K562 (cell line): ENCODE measurements around the gene HDAC10. TPM values are rescaled to one million over a fixed set of nuclear protein-coding genes. Genes with fewer than 3 reads are reported as not detected.

ENCODE experiments used
- BRCA1 ChIP-seq, 2 experiments: fragments of 450-650 bp in 1 of 2; sonication (generic) in 1 of 2; formaldehyde crosslinking in 1 of 2; IDR thresholded peaks; 2 replicates each; pipeline versions ENCODE4 v1.5.0 to v1.6.1; 2017 to 2020; ENCODE audit warnings: mild to moderate bottlenecking in 1 of 2, missing genetic modification reagents in 1 of 2
- DIDO1 ChIP-seq: fragments of 450-650 bp; IDR thresholded peaks from 2 replicates; pipeline ENCODE4 v1.6.1; 2016; ENCODE audit warnings: low read depth, missing biosample characterization, missing genetic modification characterization
- FOXA3 ChIP-seq, 2 experiments: fragments of 450-650 bp in 1 of 2; sonication (generic) in 1 of 2; formaldehyde crosslinking; IDR thresholded peaks in 1 of 2; conservative IDR thresholded peaks in 1 of 2; 2 replicates each; pipeline versions ENCODE4 v1.4.0 to v1.8.0; 2020 to 2022; ENCODE audit warnings: mild to moderate bottlenecking in 2 of 2, missing genetic modification reagents in 1 of 2
- FOXK2 ChIP-seq, 2 experiments: fragments of 450-650 bp; IDR thresholded peaks in 1 of 2; conservative IDR thresholded peaks in 1 of 2; 2 replicates each; pipeline ENCODE4 v1.6.1; 2016; ENCODE audit warnings: low read depth in 2 of 2, mild to moderate bottlenecking in 1 of 2
- GABPB1 ChIP-seq: sonication (generic); formaldehyde crosslinking; IDR thresholded peaks from 2 replicates; pipeline ENCODE4 v1.8.0; 2022; ENCODE audit warnings: mild to moderate bottlenecking, missing genetic modification reagents
- HDAC1 ChIP-seq, 2 experiments: fragments of 450-650 bp; IDR thresholded peaks; 2 replicates each; pipeline ENCODE4 v1.6.1; 2016 to 2017; ENCODE audit warnings: inconsistent platforms in 1 of 2, mild to moderate bottlenecking in 1 of 2, moderate library complexity in 1 of 2
- KDM5B ChIP-seq: fragments of 200-600 bp; sonication (generic); IDR thresholded peaks from 2 replicates; pipeline ENCODE4 v1.6.1; 2012; ENCODE audit warnings: low read depth, mild to moderate bottlenecking, moderate library complexity, low read length, control low read depth, inconsistent platforms; ENCODE audit not compliant: insufficient replicate concordance
- MBD2 ChIP-seq: sonication (generic); IDR thresholded peaks from 2 replicates; pipeline ENCODE4 v1.6.1; 2016; ENCODE audit warnings: low read depth, borderline replicate concordance
- MCM3 ChIP-seq: fragments of 450-650 bp; IDR thresholded peaks from 2 replicates; pipeline ENCODE4 v1.6.1; 2016
- MCM7 ChIP-seq, 2 experiments: fragments of 450-650 bp; IDR thresholded peaks; 2 replicates each; pipeline ENCODE4 v1.6.1; 2016 to 2018
- POLR2B ChIP-seq: fragments of 450-650 bp; IDR thresholded peaks from 2 replicates; pipeline ENCODE4 v1.6.1; 2018; ENCODE audit warnings: low read depth; ENCODE audit not compliant: partially characterized antibody
- POLR2G ChIP-seq: fragments of 200-400 bp; formaldehyde crosslinking; IDR thresholded peaks from 2 replicates; pipeline ENCODE4 v1.6.1; 2017; ENCODE audit warnings: low read depth, mild to moderate bottlenecking, antibody characterized with exemption, low read length, moderate library complexity
- RBM14 ChIP-seq: fragments of 200-400 bp; formaldehyde crosslinking; IDR thresholded peaks from 2 replicates; pipeline ENCODE4 v1.6.1; 2018; ENCODE audit warnings: low read depth, mild to moderate bottlenecking, low read length, moderate library complexity, borderline replicate concordance; ENCODE audit not compliant: insufficient read depth
- SAFB ChIP-seq: fragments of 200-400 bp; formaldehyde crosslinking; IDR thresholded peaks from 2 replicates; pipeline ENCODE4 v1.6.1; 2017; ENCODE audit warnings: low read depth, low read length, borderline replicate concordance
- SLC30A9 ChIP-seq: fragments of 250-450 bp; sonication (Bioruptor Pico); IDR thresholded peaks from 2 replicates; pipeline ENCODE4 v1.8.0; 2022; ENCODE audit warnings: mild to moderate bottlenecking, moderate library complexity
- SMC3 ChIP-seq: conservative IDR thresholded peaks from 2 replicates; pipeline ENCODE4 v1.6.1; 2011; ENCODE audit warnings: low read depth, low read length, improper control_type of control experiment; ENCODE audit not compliant: insufficient read depth
- SRF ChIP-seq, 2 experiments: fragments of 250-450, 450-650 bp in 1 of 2; sonication (Bioruptor Pico) in 1 of 2; sonication (generic) in 1 of 2; formaldehyde crosslinking; IDR thresholded peaks; 2 replicates each; pipeline versions ENCODE4 v1.5.0 to v1.5.1; 2020 to 2022; ENCODE audit warnings: mild to moderate bottlenecking in 1 of 2, missing genetic modification reagents in 1 of 2
- SRSF1 ChIP-seq: fragments of 200-400 bp; formaldehyde crosslinking; IDR thresholded peaks from 2 replicates; pipeline ENCODE4 v1.6.1; 2017; ENCODE audit warnings: mild to moderate bottlenecking, low read depth, low read length, moderate library complexity
- SUPT5H ChIP-seq: fragments of 450-650 bp; IDR thresholded peaks from 2 replicates; pipeline ENCODE4 v1.6.1; 2016
- TOE1 ChIP-seq, 2 experiments: fragments of 450-650 bp in 1 of 2; sonication (generic) in 1 of 2; formaldehyde crosslinking in 1 of 2; IDR thresholded peaks; 2 replicates each; pipeline versions ENCODE4 v1.7.1 to v1.8.0; 2016 to 2022; ENCODE audit warnings: borderline replicate concordance in 2 of 2, mild to moderate bottlenecking in 2 of 2, antibody characterized with exemption in 1 of 2, inconsistent platforms in 1 of 2, low read depth in 1 of 2, missing genetic modification reagents in 1 of 2, moderate library complexity in 1 of 2
- ZNF146 ChIP-seq: IDR thresholded peaks from one replicate; pipeline ENCODE4 v1.6.1; 2018; ENCODE audit warnings: missing compliant biosample characterization; ENCODE audit not compliant: unreplicated experiment
- ZNF197 ChIP-seq: fragments of 200-800 bp; sonication (Bioruptor generic); IDR thresholded peaks from 2 replicates; pipeline ENCODE4 v1.6.1; 2016; ENCODE audit warnings: low read depth, missing genetic modification characterization, missing compliant biosample characterization
- ZNF561 ChIP-seq: fragments of 450-650 bp; formaldehyde crosslinking; conservative IDR thresholded peaks from 2 replicates; pipeline ENCODE4 v1.4.0; 2020; ENCODE audit warnings: mild to moderate bottlenecking, moderate library complexity
- ZNF780A ChIP-seq: fragments of 250-450 bp; sonication (Bioruptor Pico); IDR thresholded peaks from 2 replicates; pipeline ENCODE4 v1.5.0; 2021; ENCODE audit warnings: mild to moderate bottlenecking
- polyA plus RNA-seq, 8 experiments: library from polyadenylated mRNA; depleted of rRNA in 4 of 8; stranded (reverse) in 5 of 8; unstranded in 3 of 8; fragments of >200 nt; fragmentation: Nextera tagmentation in 2 of 8; fragmentation: Illumina TruSeq in 1 of 8; extraction: Ambion mirVana in 2 of 8; extraction: Trizol in 1 of 8; gene quantifications; 2 replicates each; pipeline versions ENCODE4 v1.2.1 to v1.2.3, GENCODE V29; 2011 to 2014; ENCODE audit warnings: inconsistent platforms in 1 of 8, missing spikeins in 1 of 8
- total RNA-seq, 7 experiments: library from RNA; depleted of rRNA in 6 of 7; stranded (reverse); fragments of >200 nt in 6 of 7; fragmentation: Illumina TruSeq in 2 of 7; extraction: Trizol in 2 of 7; gene quantifications; 2 replicates each; pipeline versions ENCODE4 v1.2.1 to v1.2.3, GENCODE V29; 2011 to 2021; ENCODE audit warnings: low replicate concordance in 1 of 7
- TF ChIP-seq, protein P1 (sequence below): IDR thresholded peaks from 2 replicates; pipeline ENCODE4 v1.6.1; 2011; ENCODE audit not compliant: insufficient read length; ENCODE audit errors: extremely low read depth
- TF ChIP-seq, protein P2 (sequence below): fragments of 250-450 bp; sonication (Bioruptor Pico); IDR thresholded peaks from 2 replicates; pipeline ENCODE4 v1.8.0; 2022; ENCODE audit warnings: inconsistent platforms

HDAC10 gene
- total and polyA plus RNA-seq, 9 of the 15 experiments (the other 6 are each of a cell fraction or from before 2014, with no cell fraction given): 0.10 to 44.2 (median 6.5) TPM

DNA sequence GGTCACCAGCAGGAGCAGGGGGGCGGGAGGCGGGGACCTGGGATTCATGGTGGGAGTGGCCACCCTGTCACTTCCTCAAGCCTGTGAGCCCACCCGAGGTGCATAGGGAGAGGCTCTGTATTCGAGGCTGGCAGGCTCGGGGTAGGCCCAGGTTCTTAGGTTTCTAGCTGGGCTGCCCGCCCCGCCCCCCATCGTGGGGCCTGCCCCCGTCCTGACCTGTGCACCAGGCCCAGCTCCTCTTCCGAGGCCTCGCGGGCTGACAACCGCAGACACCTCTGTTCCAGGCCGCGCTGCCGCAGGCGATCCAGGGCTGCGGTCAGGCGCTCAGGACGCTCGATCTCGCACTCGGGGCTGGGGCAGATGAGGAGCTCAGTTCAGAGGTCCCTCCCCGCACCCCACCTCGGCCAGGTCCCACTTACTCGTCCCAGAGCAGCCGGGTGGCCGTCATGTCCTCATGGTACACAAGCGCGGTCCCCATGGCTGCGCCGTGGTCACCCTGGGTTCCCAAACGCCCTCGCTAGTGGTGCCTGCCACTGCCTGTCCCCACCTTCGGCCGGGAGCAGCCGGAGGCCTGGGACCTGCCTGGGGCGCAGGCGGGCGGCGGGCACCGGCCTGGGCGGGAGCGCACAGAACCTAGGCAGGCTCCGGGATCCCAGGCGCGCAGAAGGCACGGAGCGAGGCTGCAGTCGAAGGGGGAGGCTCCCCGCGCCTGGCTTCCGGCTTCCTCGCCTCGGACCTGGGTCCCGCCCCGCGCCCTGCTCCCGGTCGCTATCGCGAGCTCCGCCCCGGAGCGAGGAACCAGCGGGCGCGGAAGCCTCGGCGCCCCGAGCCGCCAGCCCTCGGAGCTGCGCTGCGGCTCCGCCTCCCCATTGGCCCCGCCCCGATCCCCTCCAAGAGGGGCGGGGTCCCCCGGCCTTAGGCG, at the start of gene HDAC10 (continued):
- TF ChIP-seq KDM5B (no peak), MCM7 (IDR thresholded peaks at IDR 0.05) (no peak), SLC30A9 (CRISPR knock-in tag) (no peak), MBD2 (no peak), BRCA1 (IDR thresholded peaks at IDR 0.05) (no peak), BRCA1 (CRISPR knock-in tag; IDR thresholded peaks at IDR 0.05) (no peak), TOE1 (IDR thresholded peaks at IDR 0.05; ENCODE audit: borderline replicate concordance) (no peak), TOE1 (CRISPR knock-in tag; IDR thresholded peaks at IDR 0.05; ENCODE audit: borderline replicate concordance, low read depth) (no peak), SRSF1 (no peak), ZNF561 (no peak), RBM14 (no peak), ZNF780A (no peak), POLR2G (peak; percentile 79), POLR2B (peak; percentile 62), FOXA3 (CRISPR knock-in tag; conservative IDR thresholded peaks at IDR 0.05 in 1 of 2, IDR thresholded peaks at IDR 0.05 in 1 of 2) (peak in 1 of 2 experiments; percentile 34; a peak in 1 of 4 replicates), SMC3 (no peak), ZNF146 (CRISPR knock-in tag) (no peak), ZNF197 (CRISPR knock-in tag) (no peak), SRF (CRISPR knock-in tag; IDR thresholded peaks at IDR 0.05) (no peak), HDAC1 (IDR thresholded peaks at IDR 0.05) (peak in 1 of 2 experiments; percentile 86; a peak in 2 of 4 replicates), MCM3 (no peak), SUPT5H (peak; percentile 69), FOXK2 (conservative IDR thresholded peaks at IDR 0.05 in 1 of 2, IDR thresholded peaks at IDR 0.05 in 1 of 2; ENCODE audit: low read depth in 2 of 2) (0 out of 4 replicates have a peak, but pooled peaks of 1 of the 2 experiments have one; percentile 33), SAFB (no peak), DIDO1 (tag) (no peak), GABPB1 (CRISPR knock-in tag) (peak; percentile 56; the same call in 1 of the 2 replicates)
- TF ChIP-seq, protein P1, sequence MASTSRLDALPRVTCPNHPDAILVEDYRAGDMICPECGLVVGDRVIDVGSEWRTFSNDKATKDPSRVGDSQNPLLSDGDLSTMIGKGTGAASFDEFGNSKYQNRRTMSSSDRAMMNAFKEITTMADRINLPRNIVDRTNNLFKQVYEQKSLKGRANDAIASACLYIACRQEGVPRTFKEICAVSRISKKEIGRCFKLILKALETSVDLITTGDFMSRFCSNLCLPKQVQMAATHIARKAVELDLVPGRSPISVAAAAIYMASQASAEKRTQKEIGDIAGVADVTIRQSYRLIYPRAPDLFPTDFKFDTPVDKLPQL: no peak
- TF ChIP-seq, protein P2, sequence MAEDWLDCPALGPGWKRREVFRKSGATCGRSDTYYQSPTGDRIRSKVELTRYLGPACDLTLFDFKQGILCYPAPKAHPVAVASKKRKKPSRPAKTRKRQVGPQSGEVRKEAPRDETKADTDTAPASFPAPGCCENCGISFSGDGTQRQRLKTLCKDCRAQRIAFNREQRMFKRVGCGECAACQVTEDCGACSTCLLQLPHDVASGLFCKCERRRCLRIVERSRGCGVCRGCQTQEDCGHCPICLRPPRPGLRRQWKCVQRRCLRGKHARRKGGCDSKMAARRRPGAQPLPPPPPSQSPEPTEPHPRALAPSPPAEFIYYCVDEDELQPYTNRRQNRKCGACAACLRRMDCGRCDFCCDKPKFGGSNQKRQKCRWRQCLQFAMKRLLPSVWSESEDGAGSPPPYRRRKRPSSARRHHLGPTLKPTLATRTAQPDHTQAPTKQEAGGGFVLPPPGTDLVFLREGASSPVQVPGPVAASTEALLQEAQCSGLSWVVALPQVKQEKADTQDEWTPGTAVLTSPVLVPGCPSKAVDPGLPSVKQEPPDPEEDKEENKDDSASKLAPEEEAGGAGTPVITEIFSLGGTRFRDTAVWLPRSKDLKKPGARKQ (CRISPR knock-in tag): no peak
